HG03196 (cell line): Measurements from ENCODE around the gene PTPRD.

Experiments
- ATAC-seq: cut with Tn5 transposase; IDR thresholded peaks from one replicate; pipeline ENCODE4 v1.9.1; 2021; ENCODE audit not compliant: unreplicated experiment

PTPRD gene

GRCh38 chr9:8265281-8265680 is 2347.5 kb downstream of the PTPRD start:
- ATAC-seq = no peak
